ENCODE data around the gene HTR3C. TPM values are rescaled to one million over a fixed set of nuclear protein-coding genes. Genes with fewer than 3 reads are reported as not detected.
"Not testable (repeated sequence)": the region's sequence is repeated elsewhere in the genome, so short reads cannot be mapped to it uniquely, and the experiment has no call there.

Gene HTR3C
- total and polyA plus RNA-seq, 10 donors, result not detected

DNA sequence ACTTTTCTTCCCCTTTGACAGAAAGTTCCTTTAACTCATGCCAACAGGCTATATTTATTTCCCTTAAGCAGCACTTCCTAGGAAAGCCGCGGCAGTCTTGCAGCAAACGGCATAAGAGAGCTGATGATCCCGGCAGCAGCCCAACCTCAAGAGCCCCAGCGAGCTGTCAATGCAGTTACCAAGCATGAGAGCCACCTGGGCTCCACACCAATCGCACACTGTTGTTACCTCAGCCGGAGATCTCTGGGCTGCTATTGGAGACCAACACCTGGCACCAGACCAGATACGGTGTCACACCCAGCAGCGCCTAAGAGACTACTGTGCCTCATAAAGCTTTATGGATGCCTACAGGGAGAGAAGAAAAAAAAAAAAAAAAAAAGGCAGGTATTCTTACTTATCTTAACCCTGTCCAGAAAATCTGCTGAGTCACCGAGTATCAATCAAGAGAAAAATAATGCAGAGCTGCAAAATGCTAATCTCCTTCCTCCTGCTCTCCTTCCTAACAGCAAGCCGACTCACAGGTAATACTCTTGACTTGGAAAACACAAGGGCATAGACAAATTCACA is 46.8 kb upstream of the HTR3C start:
- DNase-seq, result peak; percentile 82
- Histone ChIP-seq H3K36me3 (peaks cover 0 to 44% (median 2%) of the 10 kb centered on the region in 6 donors), H3K9me3 (no peaks in the 10 kb centered on the region), H3K27me3 (replicated peaks in 1 of 7) (no peaks in the 10 kb centered on the region), H3K4me3 (peak overlapping the region in 5 of 8 donors; percentile 4 to 50 (median 16)), H3K27ac (peak overlapping the region in 6 of 8 donors; percentile 11 to 65 (median 52)), H3K4me1 (peaks cover 0 to 46% (median 36%) of the 10 kb centered on the region in 6 donors)
- 10 to 30% (median 18%) methylated on average over 11 of the region's 11 CpGs for WGBS, 5 donors
- TF ChIP-seq CTCF (IDR thresholded peaks at IDR 0.05 in 8 of 11, conservative IDR thresholded peaks at IDR 0.05 in 3 of 11), result no peak
- TF ChIP-seq POLR2AphosphoS5 (IDR thresholded peaks at IDR 0.05), result peak in 1 of 3 donors; percentile 61
- TF ChIP-seq POLR2A (IDR thresholded peaks at IDR 0.05), result no peak
- intact Hi-C loops (cut with DNase I; ENCODE audit: low total_unique reads), result no loop called here

GRCh38 chr3:184007143-184007813 is 45.6 kb upstream of the HTR3C start:
- H3K4me3 ChIP-seq; DNase-seq; H3K27me3 ChIP-seq (replicated peaks in 1 of 7); intact Hi-C loops (cut with DNase I; ENCODE audit: low total_unique reads); H3K9me3 ChIP-seq: not testable (repeated sequence)
- Histone ChIP-seq H3K36me3 (peaks cover 0 to 54% (median 7%) of the 10 kb centered on the region in 6 donors), H3K4me1 (peaks cover 0 to 46% (median 36%) of the 10 kb centered on the region in 6 donors), H3K27ac (peak overlapping the region in 4 of 8 donors; percentile 40 to 64 (median 46))
- 79 to 88% (median 86%) methylated on average over 11 of the region's 11 CpGs for WGBS, 5 donors

- H3K4me3 ChIP-seq, result no peak overlapping the region
- H3K9me3 ChIP-seq, result no peaks in the 10 kb centered on the region
- no peak for DNase-seq
- peaks cover 0 to 46% (median 36%) of the 10 kb centered on the region in 6 donors for H3K4me1 ChIP-seq
- TF ChIP-seq CTCF (IDR thresholded peaks at IDR 0.05 in 8 of 11, conservative IDR thresholded peaks at IDR 0.05 in 3 of 11) (no peak), POLR2AphosphoS5 (IDR thresholded peaks at IDR 0.05) (no peak), POLR2A (IDR thresholded peaks at IDR 0.05) (no peak)
- 38 to 68% (median 43%) methylated on average over 3 of the region's 3 CpGs for WGBS, 5 donors
- H3K36me3 ChIP-seq, result peaks cover 0 to 55% (median 8%) of the 10 kb centered on the region in 6 donors
- H3K27ac ChIP-seq, result peak overlapping the region in 4 of 8 donors; percentile 40 to 64 (median 46)
- intact Hi-C loops (cut with DNase I; ENCODE audit: low total_unique reads), result no loop called here
- no peaks in the 10 kb centered on the region for H3K27me3 ChIP-seq (replicated peaks in 1 of 7)
Observed at GRCh38 chr3:184008161-184008560, 44.7 kb upstream of the HTR3C start.

DNA sequence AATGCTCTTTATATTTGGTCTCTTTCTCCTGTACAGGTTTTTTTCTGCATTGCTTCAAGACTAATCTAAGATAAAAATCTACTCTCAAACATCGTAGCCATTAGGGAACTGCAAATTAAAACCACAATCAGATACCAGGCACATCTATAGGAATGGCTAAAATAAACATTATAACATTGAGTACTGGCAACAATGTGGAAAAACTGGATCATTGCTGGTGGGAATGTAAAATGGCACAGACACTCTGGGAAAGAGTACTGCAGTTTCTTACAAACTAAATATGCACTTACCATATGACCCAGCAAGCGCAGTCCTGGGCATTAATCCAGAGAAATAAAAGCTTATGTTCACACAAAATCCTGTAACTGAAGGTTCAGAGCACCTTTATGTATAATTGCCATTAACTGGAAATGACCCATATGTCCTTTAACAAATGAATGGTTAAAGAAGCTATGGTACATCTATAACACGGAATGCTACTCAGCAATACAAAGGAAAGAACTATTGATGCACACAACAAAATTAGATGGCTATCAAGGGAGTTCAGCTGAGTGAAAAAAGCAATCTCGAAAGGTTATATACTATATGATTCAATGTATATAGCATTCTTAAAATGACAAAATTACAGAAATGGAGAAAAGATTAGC is 41.5 kb upstream of the HTR3C start:
- H3K36me3 ChIP-seq, result peaks cover 0 to 62% (median 18%) of the 10 kb centered on the region in 6 donors
- H3K4me1 ChIP-seq, result peaks cover 0 to 42% (median 25%) of the 10 kb centered on the region in 6 donors
- no peaks in the 10 kb centered on the region for H3K27me3 ChIP-seq (replicated peaks in 1 of 7)
- H3K9me3 ChIP-seq, result no peaks in the 10 kb centered on the region
- intact Hi-C loops (cut with DNase I; ENCODE audit: low total_unique reads), result no loop called here
- no peak for DNase-seq
- WGBS, 5 donors, result 49 to 93% (median 59%) methylated on average over 4 of the region's 4 CpGs
- H3K4me3 ChIP-seq, result no peak overlapping the region
- H3K27ac ChIP-seq, result no peak overlapping the region
- TF ChIP-seq POLR2AphosphoS5 (IDR thresholded peaks at IDR 0.05) (no peak), POLR2A (IDR thresholded peaks at IDR 0.05) (no peak)

Data from spleen (tissue), 11 donors.